Middle frontal gyrus (tissue), 1 donor: ENCODE measurements around the gene TRA2A.

Source experiments
- DNase-seq: peaks from one replicate; pipeline ENCODE4 v3.0.0-alpha.2; 2015; ENCODE audit warnings: low spot score; ENCODE audit errors: extremely low spot score

TRA2A gene

DNA sequence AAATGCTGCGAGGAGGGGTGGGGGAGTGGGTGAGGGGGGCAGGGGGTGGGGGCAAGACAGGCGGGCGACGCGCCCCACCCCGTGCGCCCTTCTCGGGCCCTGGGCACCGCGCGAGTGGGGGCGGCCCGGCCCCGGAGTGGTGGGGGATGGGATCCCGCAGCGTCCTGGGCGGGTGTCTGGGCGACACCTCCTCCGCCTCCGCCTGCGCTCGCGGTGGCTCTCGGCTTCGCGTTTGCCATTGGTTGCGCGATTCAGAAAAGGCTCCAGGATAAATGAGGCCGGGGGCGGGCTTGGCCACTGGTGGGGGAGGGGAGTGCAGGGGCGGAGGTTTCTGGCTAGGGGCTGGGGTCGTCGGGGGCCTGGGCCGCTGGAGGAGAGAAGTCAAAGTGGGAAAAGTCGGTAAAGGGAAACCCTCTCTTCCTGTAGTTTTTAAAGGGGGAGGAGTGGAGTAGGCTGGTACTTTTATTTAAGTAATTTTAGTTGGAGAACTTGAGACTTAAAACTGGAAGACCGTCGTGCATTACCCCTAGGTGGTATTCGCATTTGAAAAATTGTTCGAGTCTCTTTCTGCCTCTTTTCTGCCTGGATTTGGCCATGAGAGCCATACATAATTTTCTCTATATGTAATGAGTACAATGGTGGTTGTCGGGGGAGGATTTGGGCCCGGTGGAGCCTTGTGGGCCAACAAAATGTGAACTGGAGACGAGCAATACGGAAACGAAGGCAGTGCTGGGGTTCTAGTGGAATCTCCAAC, 60.5 kb downstream of the TRA2A start:
- no peak for DNase-seq

DNA sequence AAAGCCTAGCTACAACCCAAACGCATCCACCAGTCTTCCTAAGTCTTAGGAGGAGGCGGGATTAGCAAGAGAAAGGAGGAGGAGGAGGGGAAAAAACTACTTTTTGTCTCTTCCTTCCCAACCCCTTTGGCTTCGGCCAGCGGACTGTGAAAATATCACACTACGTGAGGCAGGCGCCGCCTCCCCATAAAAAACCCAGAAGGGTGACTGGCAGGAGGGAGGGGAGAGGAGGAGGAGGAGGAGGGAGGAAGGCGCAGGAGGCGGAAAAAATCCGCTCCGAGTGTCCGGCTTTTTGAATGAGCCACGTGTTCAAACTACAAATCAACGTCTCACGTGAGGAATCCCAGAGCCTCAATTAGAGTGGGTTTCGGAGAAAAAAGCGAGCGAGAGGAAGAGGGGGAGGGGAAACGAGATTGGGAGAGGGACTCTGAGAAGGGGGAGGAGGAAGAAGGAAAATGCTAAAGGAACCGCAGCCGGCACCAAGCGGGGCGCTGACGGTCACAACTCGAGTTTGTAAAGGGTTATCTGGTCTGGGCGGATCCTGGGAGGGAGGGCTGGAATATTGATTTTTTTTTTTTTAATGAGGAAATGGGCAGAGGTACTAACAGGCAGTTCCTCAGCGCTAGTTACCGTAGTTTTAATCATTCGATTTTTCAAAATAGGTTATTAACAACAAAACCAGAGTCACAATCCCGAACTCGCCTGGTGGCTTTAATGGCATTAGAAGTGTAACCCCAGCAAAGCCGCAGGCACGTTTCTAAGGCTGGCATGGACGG, 61.3 kb downstream of the TRA2A start, which contains the start of gene IGF2BP3:
IGF2BP3 (minus strand) TSS at position 162 of the 776 bp plus-strand sequence. CDS start 381 bp downstream, outside the sequence.
- DNase-seq = no peak

DNA sequence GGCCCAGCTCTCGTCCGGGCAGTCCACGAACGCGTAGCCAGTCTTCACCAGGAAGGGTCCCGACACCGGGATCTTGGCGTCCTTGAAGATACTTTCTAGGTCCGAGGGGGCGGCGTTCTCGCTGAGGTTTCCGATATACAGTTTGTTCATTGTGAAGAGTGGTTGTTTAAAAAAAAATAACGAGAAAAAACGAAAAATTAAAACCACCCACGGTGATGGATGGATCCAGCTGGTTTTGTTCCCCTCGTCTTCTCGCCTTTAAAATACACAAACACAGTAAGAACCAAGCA, 61.9 kb downstream of the TRA2A start:
- DNase-seq = no peak

DNA sequence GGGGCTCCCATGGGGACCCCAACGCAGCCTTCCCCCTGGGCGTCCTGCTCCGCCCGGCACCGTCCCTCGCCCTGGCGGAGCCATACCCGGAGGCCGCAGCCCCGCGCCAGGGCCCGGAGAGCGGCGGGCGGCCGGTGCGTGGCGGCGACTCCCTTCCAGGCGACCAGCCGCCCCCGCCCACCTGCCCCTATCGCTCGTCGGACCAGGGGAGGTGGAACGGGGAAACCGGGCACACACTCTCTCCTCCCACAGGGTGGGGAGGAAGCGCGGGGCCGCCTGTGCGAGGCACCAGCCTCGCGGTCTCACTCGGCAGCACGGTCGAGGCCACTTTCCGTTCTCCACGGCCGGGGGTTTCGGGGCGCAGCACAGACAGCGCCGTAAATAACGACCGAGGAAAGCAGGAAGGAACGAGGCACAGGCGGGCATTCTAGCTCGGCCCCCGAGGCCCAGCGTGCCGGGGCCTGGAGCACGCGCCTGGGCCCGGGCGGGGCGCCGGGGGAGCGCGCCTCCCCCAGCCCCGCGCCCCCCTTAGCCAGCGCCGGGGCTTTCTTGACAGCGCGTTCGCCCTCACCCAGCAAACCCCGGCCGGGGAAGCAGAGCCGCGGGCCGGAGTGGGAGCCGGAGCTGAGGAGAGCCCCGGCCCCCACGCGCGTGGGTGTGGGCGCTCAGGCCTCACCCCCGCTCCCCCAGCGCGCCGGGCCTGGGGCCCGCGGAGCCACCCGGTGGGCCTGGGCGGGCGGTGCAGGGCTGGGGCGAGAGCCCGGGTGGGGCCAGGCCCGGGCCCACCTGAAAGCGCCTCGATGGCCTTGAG, 62.4 kb downstream of the TRA2A start:
- no peak for DNase-seq

DNA sequence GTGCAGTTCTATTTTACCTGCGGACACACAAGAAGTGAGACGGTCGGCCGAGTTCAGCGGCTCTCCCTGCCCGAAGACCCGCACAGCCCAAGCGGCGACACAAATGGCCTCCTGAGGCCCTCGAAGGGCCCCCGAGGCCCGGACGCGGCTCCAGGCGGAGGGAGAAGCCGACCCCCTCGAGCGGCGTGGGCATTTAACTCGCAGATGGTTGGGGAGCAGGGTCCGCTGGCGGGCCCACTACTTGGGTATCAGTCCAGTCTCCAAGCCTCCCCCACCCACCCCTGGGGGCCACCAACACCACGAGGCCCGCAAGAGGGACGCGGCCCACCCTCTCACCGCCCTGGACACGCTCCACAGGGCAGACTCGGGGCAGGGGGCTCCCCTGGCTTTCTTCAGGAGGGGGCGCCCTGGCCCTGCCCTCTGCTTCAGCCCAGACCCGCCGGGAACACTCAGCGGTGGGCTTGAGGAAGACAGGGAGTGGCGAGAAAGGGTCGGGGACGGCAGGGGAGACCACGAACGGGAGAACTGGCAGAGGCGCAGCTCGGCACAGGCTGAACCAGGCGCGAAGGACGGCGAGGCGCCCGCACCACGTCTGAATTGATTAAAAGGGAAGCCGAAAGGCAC, 63.1 kb downstream of the TRA2A start:
- DNase-seq = no peak

DNA sequence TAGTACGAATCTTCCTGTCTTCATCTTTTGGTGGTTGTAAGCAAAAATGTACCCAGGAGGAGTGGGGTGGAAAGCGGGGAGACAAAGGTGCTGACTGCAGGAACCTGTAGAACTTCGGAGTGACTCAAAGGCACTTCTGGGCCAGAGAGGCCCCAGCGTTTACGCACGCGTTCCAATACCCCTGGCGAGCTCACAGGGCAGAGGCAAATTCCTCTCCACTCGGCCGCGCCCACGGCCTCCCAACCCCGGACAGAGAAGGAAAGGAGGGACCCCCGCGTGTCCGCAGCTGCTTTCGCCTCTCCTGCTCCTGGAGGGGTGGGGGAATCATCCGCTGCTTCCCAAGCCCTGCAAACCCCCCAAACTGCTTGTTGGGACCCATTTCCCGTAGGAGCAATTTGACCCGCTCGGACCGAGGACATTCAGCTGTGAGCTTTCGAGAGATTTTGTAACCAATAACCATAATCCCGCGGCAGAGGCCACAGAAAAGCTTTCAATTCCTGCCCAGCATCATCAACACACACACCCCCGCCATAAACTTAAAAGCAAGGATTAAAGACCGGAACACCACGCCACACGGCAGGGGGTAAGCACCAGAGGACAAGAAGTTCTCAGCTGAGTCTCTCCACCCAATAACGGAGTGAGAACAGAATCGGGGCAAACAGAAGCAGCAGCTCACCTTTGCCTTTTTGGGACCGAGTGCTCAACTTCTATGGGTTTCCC, 63.8 kb downstream of the TRA2A start:
- DNase-seq = no peak

DNA sequence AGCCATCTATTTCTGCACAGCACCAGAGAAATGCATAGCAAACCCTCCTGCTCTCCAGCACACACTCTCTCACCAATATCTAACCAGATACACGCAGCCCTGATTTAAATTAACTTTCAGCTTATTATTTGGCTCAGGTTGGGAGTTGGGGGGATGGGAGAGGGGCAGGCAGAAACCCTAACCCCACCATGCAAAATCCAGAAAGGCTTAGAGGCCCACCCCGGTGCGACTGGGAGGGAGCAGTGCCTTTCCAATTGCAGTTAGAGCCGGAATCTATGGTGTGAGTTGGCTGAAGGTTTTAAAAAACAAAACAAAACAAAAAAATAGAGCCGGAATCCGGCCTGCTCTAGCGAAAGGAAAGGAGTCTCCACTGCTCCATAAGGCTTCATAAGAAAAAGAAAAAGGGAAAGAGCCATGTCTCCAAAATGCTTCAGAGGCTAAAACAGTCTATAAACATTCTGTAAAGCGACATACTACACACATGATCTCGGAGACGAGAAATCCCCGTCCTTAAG, 64.4 kb downstream of the TRA2A start:
- no peak for DNase-seq

DNA sequence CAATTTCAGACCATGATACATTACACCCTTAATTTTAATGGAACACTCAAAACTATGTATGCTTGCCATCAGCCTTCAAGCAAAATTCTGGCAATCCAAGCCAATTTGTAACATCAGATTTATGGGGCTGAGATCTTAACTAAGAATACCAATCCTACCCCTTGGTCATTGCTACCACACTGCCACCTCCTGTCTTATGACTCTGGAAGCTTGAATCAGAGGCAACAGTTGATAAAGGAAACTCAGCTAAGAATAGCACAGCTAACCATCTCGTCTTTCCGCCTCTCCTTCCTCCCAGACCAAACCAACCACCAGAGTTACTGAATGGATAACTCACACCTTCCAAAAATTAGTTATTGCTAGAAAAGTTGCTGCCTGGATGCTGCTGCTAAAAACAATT, 68.9 kb downstream of the TRA2A start:
- DNase-seq = no peak

DNA sequence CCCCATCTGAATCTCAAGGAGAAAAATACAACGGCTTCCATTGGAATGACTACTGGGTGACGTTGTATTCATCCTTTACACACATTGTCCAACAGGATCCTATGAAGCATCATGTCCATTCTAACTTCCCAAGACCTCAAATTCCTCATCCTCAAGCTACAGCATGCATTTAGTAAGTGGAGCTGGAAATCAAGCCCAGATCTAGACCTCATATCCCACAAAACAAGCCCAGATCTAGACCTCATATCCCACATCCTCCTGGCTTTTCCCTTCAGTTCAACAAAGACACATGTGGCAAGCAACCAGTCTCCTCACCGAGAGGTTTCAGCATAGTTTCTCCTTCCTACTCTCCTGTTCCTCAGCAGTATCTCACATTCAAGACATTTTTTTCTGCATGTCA, 73.7 kb downstream of the TRA2A start:
- DNase-seq = no peak

DNA sequence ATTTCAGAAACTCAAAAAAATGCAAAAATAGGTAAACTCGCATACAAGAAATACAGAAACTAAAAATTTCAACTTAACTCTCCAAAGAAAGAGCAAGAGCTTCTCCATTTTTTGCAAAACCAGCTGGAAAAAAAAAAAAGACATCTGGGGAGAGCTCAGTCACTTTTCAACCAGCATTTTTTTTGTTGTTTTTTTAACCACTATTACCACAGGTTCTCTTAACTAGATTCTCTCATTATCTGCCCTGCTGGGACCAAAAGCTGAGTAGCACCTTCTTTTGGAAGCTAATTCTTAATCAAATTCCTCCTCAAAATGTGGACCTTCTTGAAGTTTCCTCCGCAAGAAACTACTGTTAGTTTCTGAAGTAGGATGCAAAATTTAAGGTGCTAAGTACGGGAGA, 75.7 kb downstream of the TRA2A start:
- DNase-seq = no peak

DNA sequence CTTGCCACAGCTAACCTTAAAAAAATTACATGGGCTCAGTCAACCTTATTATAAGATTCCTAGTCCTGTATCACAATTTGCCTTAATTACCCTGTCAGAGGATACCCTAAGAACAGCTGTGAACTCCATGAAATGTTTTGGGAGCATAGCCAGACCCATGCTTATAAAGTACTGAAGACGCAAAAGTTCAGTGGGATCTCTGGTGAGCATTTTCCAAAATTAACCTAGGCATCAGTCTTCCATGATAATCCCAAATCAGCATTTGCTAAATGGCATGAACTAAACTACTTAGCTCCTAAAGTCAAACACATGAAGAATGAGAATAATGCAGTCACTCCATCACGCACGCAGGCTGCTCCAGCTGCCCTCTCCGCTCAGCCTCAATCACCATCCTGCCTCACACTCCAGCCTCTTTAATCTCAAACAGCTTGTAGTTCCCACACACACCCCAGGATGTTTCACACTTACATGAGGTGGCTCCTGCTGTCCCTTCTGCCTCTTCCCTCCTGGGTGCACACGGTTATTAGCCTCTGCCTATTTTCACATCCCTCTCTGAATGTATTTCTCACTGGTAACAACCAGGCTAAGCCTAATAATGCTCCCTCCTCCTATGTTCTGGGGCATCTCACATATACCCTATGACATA, 76.8 kb downstream of the TRA2A start:
- no peak for DNase-seq
